Astrocyte (in vitro differentiated cells and primary cell): ENCODE measurements around the gene F8A2.
"Not testable (repeated sequence)": the region's sequence is repeated elsewhere in the genome, so short reads cannot be mapped to it uniquely, and the experiment has no call there.

Experiments used
- EZH2 ChIP-seq: IDR thresholded peaks from 2 replicates; pipeline ENCODE4 v1.6.1; 2012; ENCODE audit warnings: mild to moderate bottlenecking, low read length, inconsistent platforms; ENCODE audit not compliant: insufficient read depth
- TF ChIP-seq, protein P1 (sequence below): IDR thresholded peaks from 2 replicates; pipeline ENCODE4 v1.5.1; 2011; ENCODE audit warnings: low read depth, mild to moderate bottlenecking, inconsistent platforms, low read length, moderate library complexity; ENCODE audit not compliant: insufficient read depth

DNA sequence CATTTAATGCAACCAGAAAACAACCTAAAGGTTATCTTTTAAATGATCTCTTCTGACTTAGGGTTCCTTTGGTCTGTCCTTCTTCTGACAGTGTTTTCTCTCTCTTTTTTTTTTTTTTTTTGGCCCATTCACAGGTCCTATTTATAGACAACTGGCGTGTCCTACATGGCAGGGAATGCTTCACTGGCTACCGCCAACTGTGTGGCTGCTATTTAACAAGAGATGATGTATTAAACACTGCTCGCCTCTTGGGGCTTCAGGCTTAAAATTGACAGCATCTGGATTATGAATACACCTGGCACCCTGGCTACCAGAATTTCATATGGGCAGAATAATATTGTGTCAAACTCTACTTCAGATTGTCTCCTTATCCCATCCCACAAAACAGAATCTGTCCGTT, 32.4 kb upstream of the F8A2 start:
- TF ChIP-seq, protein P1, sequence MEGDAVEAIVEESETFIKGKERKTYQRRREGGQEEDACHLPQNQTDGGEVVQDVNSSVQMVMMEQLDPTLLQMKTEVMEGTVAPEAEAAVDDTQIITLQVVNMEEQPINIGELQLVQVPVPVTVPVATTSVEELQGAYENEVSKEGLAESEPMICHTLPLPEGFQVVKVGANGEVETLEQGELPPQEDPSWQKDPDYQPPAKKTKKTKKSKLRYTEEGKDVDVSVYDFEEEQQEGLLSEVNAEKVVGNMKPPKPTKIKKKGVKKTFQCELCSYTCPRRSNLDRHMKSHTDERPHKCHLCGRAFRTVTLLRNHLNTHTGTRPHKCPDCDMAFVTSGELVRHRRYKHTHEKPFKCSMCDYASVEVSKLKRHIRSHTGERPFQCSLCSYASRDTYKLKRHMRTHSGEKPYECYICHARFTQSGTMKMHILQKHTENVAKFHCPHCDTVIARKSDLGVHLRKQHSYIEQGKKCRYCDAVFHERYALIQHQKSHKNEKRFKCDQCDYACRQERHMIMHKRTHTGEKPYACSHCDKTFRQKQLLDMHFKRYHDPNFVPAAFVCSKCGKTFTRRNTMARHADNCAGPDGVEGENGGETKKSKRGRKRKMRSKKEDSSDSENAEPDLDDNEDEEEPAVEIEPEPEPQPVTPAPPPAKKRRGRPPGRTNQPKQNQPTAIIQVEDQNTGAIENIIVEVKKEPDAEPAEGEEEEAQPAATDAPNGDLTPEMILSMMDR, result not testable (repeated sequence)
- not testable (repeated sequence) for TF ChIP-seq EZH2
